ENCODE results near the gene FGFR2.

DNA sequence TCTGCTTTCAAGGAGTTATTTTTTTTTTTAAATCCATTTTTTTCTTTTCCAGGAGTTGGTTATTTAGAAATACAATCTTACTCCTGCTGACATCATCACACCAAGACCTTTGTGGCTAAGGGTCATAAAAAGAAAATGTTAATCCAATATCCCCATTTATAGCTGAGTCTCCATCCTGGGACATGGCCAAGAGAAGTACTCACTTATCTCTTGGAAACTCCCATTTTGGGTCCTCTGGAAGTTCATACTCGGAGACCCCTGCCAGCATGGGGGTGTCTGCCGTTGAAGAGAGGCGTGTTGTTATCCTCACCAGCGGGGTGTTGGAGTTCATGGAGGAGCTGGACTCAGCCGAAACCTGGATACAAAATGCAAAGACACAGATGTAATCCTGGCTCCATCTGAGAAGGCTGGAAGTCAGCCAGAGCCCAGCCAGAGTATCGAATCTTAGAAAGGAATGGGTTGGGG is 94.6 kb downstream of the FGFR2 start:
- TF ChIP-seq, protein P1, sequence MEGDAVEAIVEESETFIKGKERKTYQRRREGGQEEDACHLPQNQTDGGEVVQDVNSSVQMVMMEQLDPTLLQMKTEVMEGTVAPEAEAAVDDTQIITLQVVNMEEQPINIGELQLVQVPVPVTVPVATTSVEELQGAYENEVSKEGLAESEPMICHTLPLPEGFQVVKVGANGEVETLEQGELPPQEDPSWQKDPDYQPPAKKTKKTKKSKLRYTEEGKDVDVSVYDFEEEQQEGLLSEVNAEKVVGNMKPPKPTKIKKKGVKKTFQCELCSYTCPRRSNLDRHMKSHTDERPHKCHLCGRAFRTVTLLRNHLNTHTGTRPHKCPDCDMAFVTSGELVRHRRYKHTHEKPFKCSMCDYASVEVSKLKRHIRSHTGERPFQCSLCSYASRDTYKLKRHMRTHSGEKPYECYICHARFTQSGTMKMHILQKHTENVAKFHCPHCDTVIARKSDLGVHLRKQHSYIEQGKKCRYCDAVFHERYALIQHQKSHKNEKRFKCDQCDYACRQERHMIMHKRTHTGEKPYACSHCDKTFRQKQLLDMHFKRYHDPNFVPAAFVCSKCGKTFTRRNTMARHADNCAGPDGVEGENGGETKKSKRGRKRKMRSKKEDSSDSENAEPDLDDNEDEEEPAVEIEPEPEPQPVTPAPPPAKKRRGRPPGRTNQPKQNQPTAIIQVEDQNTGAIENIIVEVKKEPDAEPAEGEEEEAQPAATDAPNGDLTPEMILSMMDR (IDR thresholded peaks at IDR 0.05; ENCODE audit: insufficient read depth, low read depth, low read length), result no peak
- TF ChIP-seq EZH2 (IDR thresholded peaks at IDR 0.05; ENCODE audit: insufficient read depth, low read length), result no peak

Data from astrocyte (in vitro differentiated cells and primary cell).